Mesendoderm (in vitro differentiated cells): ENCODE data around the gene ARHGEF26.
A peak's percentile ranks its signal among the peaks of the same experiment; 100 is the strongest.

Source experiments
- DNase-seq: peaks from one replicate; pipeline ENCODE4 v3.0.0; 2013
- H2AK5ac ChIP-seq: 2 replicates; pipeline ENCODE4 v1.6.1; 2013; ENCODE audit warnings: low read length, inconsistent platforms
- H2BK120ac ChIP-seq: 2 replicates; pipeline ENCODE4 v1.6.1; 2013; ENCODE audit warnings: low read depth, mild to moderate bottlenecking, low read length, moderate library complexity, mixed read lengths
- H2BK15ac ChIP-seq: replicated peaks from 2 replicates; pipeline ENCODE4 v1.6.1; 2013; ENCODE audit warnings: low read depth, mild to moderate bottlenecking, moderate library complexity
- H2BK5ac ChIP-seq: 2 replicates; pipeline ENCODE4 v1.6.1; 2013; ENCODE audit warnings: low read length, inconsistent platforms
- H3K18ac ChIP-seq: 2 replicates; pipeline ENCODE4 v1.6.1; 2013; ENCODE audit warnings: mild to moderate bottlenecking, low read length, mixed read lengths
- H3K23ac ChIP-seq: one replicate; pipeline ENCODE4 v1.6.1; 2013; ENCODE audit warnings: low read length
- H3K27ac ChIP-seq: 2 replicates; pipeline ENCODE4 v1.5.1; 2013; ENCODE audit warnings: low read depth, mild to moderate bottlenecking, inconsistent platforms, low read length, moderate library complexity
- H3K27me3 ChIP-seq: 2 replicates; pipeline ENCODE4 v1.6.1; 2013; ENCODE audit warnings: low read length, control low read depth, mild to moderate bottlenecking, inconsistent platforms; ENCODE audit not compliant: insufficient read depth, poor library complexity
- H3K36me3 ChIP-seq: 2 replicates; pipeline ENCODE4 v1.6.1; 2013; ENCODE audit warnings: low read length, inconsistent platforms; ENCODE audit not compliant: control insufficient read depth, insufficient read depth
- H3K4ac ChIP-seq: one replicate; pipeline ENCODE4 v1.6.1; 2013; ENCODE audit warnings: low read depth, mild to moderate bottlenecking, low read length, moderate library complexity
- H3K4me1 ChIP-seq: 2 replicates; pipeline ENCODE4 v1.6.1; 2013; ENCODE audit warnings: low read depth, low read length, inconsistent platforms; ENCODE audit not compliant: control insufficient read depth
- H3K4me2 ChIP-seq: 2 replicates; pipeline ENCODE4 v1.6.1; 2013; ENCODE audit warnings: low read length
- H3K4me3 ChIP-seq: 2 replicates; pipeline ENCODE4 v1.5.1; 2013; ENCODE audit warnings: mild to moderate bottlenecking, low read length
- H3K56ac ChIP-seq: one replicate; pipeline ENCODE4 v1.6.1; 2013; ENCODE audit warnings: low read length
- H3K79me1 ChIP-seq: 2 replicates; pipeline ENCODE4 v1.6.1; 2013; ENCODE audit warnings: low read length, inconsistent platforms
- H3K79me2 ChIP-seq: 2 replicates; pipeline ENCODE4 v1.6.1; 2013; ENCODE audit warnings: mild to moderate bottlenecking, low read length; ENCODE audit not compliant: control insufficient read depth, insufficient read depth
- H3K9ac ChIP-seq: 2 replicates; pipeline ENCODE4 v1.6.1; 2013; ENCODE audit warnings: low read length, inconsistent platforms
- H4K5ac ChIP-seq: one replicate; pipeline ENCODE4 v1.6.1; 2013; ENCODE audit warnings: low read length
- H4K8ac ChIP-seq: one replicate; pipeline ENCODE4 v1.6.1; 2013; ENCODE audit warnings: low read depth, mild to moderate bottlenecking, control low read depth, low read length, moderate library complexity
- WGBS: extraction: QIAGEN DNeasy Blood & Tissue Kit; methylation state at CpG from one replicate; pipeline ENCODE4 v1.1.7; 2013; ENCODE audit warnings: low lambda C conversion rate, missing lambda C conversion rate; ENCODE audit not compliant: insufficient coverage; ENCODE audit errors: extremely low coverage; 5-methylcytosine and 5-hydroxymethylcytosine counted together

The ARHGEF26 gene

DNA sequence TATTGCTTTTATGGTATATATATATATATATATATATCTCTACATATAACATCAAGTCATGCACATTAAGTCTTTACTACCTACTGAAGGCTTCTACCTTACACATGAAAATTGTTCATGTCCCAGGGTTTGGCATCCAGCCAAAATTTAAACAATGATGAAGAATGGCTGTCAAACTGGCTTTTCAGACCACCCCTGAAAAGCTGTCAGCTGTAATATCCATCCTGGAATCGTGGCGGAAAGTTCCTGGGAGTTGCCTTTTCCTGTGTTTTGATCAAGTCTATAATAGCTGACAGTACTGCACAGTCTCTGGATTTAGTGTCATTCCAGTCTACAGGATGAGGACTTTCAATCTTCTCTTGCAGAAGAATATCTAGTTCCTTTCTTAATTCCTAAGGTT, 154.8 kb downstream of the ARHGEF26 start:
- Histone ChIP-seq H3K4me2 (no peak overlapping the region), H3K9ac (no peak overlapping the region), H3K56ac (no peak overlapping the region), H3K18ac (no peak overlapping the region), H2BK5ac (no peak overlapping the region), H3K23ac (no peak overlapping the region), H3K36me3 (peaks cover 6% of the 10 kb centered on the region), H2BK120ac (no peak overlapping the region), H2BK15ac (no peak overlapping the region), H3K79me2 (no peaks in the 10 kb centered on the region), H3K4me1 (no peaks in the 10 kb centered on the region), H2AK5ac (no peak overlapping the region), H3K27ac (no peak overlapping the region), H4K5ac (no peak overlapping the region), H4K8ac (no peak overlapping the region), H3K79me1 (no peaks in the 10 kb centered on the region), H3K27me3 (no peaks in the 10 kb centered on the region), H3K4ac (no peak overlapping the region), H3K4me3 (no peak overlapping the region)
- DNase-seq, result no peak
- WGBS, result no CpG with 5 or more reads among the region's 2 CpGs

DNA sequence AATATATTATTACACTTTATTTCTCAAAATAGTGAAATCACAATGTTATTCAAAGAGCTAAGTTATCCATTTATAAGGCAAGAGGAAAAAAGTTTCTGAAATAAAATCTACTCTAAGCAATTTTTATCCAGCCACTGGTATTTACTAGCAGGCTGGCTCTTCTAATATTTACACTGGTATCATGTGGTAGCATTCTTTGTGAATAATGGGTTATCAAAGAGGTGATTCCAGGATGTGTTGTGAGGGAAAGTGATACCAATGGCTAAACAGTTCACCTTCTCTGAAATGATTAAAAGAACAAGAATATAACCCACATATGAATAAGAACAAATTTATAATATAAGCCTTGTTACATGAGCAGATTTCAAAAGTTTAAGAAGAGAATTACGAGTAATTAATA, 159.0 kb downstream of the ARHGEF26 start:
- no peak overlapping the region for H2BK120ac ChIP-seq
- no peak overlapping the region for H3K18ac ChIP-seq
- H2BK5ac ChIP-seq, result no peak overlapping the region
- H3K4me2 ChIP-seq, result no peak overlapping the region
- no peak overlapping the region for H3K4ac ChIP-seq
- H3K36me3 ChIP-seq, result peaks cover 4% of the 10 kb centered on the region
- no peaks in the 10 kb centered on the region for H3K4me1 ChIP-seq
- H2BK15ac ChIP-seq, result no peak overlapping the region
- WGBS, result no CpG with 5 or more reads among the region's 1 CpG
- H3K27me3 ChIP-seq, result no peaks in the 10 kb centered on the region
- H2AK5ac ChIP-seq, result no peak overlapping the region
- H4K8ac ChIP-seq, result no peak overlapping the region
- no peak overlapping the region for H3K9ac ChIP-seq
- H3K79me1 ChIP-seq, result no peaks in the 10 kb centered on the region
- no peak overlapping the region for H3K4me3 ChIP-seq
- no peak overlapping the region for H4K5ac ChIP-seq
- H3K23ac ChIP-seq, result no peak overlapping the region
- H3K79me2 ChIP-seq, result no peaks in the 10 kb centered on the region
- H3K56ac ChIP-seq, result no peak overlapping the region
- no peak overlapping the region for H3K27ac ChIP-seq
- no peak for DNase-seq

DNA sequence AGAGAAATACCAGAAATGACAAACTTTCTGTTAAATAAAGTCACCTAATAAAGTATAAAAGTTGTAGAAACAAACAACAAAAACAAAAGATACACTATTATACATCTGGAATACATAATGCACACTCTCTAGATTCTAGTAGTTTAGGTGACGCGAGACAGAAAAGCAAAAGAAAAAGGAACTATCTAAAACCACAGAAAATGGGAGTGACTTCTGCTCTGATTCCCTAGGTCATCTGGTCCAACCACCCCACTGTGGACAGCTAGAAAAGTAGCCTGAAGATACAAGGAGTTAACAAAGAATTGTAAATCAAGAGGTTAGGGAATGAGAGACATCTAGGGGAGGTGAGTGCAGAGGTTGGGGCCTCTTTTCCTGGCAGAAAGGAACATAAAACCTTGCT, 164.0 kb downstream of the ARHGEF26 start:
- no peak overlapping the region for H3K27ac ChIP-seq
- no peak for DNase-seq
- H3K23ac ChIP-seq, result no peak overlapping the region
- H3K36me3 ChIP-seq, result peaks cover 2% of the 10 kb centered on the region
- no peak overlapping the region for H2BK15ac ChIP-seq
- H3K4me1 ChIP-seq, result no peaks in the 10 kb centered on the region
- no peaks in the 10 kb centered on the region for H3K27me3 ChIP-seq
- H4K5ac ChIP-seq, result no peak overlapping the region
- H3K18ac ChIP-seq, result no peak overlapping the region
- no peak overlapping the region for H3K9ac ChIP-seq
- no peak overlapping the region for H3K4me3 ChIP-seq
- H2BK5ac ChIP-seq, result no peak overlapping the region
- no peaks in the 10 kb centered on the region for H3K79me2 ChIP-seq
- H4K8ac ChIP-seq, result no peak overlapping the region
- no peaks in the 10 kb centered on the region for H3K79me1 ChIP-seq
- H2BK120ac ChIP-seq, result no peak overlapping the region
- no peak overlapping the region for H3K4me2 ChIP-seq
- H3K4ac ChIP-seq, result no peak overlapping the region
- H3K56ac ChIP-seq, result no peak overlapping the region
- WGBS, result no CpG with 5 or more reads among the region's 2 CpGs
- H2AK5ac ChIP-seq, result no peak overlapping the region

DNA sequence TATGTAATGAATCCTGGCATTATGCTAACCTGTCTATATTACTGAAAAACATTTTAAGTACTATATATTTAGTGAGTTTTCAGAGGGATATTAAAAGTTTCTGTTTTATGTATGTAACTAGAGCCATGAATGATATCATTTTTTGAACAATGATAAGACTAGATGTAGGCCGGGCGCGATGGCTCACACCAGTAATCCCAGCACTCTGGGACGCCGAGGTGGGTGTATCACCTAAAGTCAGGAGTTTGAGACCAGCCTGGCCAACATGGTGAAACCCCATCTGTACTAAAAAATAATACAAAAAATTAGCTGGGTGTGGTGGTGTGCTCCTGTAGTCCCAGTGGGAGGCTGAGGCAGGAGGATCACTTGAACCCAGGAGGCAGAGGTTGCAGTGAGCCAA, 169.0 kb downstream of the ARHGEF26 start:
- H3K27ac ChIP-seq, result no peak overlapping the region
- H3K4me2 ChIP-seq, result no peak overlapping the region
- H3K79me2 ChIP-seq, result no peaks in the 10 kb centered on the region
- no peak overlapping the region for H3K4ac ChIP-seq
- H3K18ac ChIP-seq, result no peak overlapping the region
- no peak for DNase-seq
- H2BK120ac ChIP-seq, result no peak overlapping the region
- no peaks in the 10 kb centered on the region for H3K79me1 ChIP-seq
- H3K36me3 ChIP-seq, result peaks cover 2% of the 10 kb centered on the region
- H2BK5ac ChIP-seq, result no peak overlapping the region
- H3K27me3 ChIP-seq, result no peaks in the 10 kb centered on the region
- H2AK5ac ChIP-seq, result no peak overlapping the region
- no peak overlapping the region for H4K5ac ChIP-seq
- H3K23ac ChIP-seq, result no peak overlapping the region
- H2BK15ac ChIP-seq, result no peak overlapping the region
- no peak overlapping the region for H4K8ac ChIP-seq
- no CpG with 5 or more reads among the region's 5 CpGs for WGBS
- no peaks in the 10 kb centered on the region for H3K4me1 ChIP-seq
- no peak overlapping the region for H3K9ac ChIP-seq
- no peak overlapping the region for H3K56ac ChIP-seq
- H3K4me3 ChIP-seq, result no peak overlapping the region

DNA sequence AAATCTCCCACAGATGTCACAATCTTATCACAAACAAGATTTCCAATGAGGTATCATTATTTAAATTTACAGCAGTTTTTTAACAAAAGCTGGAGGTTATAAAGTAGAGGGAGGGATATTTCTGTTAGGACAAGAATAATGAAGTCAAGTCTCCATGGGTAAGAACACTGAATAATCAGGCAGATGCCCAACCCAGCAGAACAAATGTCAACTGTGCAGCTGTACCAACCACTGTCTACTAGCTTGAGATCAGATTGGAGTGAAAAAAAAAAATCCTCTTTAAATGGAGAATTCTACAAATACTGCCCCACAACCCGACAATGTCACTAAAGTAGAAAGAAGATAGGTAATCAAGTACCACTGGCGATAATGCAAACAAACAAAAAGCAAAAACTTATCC, 172.8 kb downstream of the ARHGEF26 start:
- Histone ChIP-seq H3K18ac (no peak overlapping the region), H3K4me3 (no peak overlapping the region), H3K4me2 (no peak overlapping the region), H2AK5ac (no peak overlapping the region), H2BK5ac (no peak overlapping the region), H4K5ac (no peak overlapping the region), H3K27ac (no peak overlapping the region), H2BK15ac (no peak overlapping the region), H3K56ac (no peak overlapping the region), H3K36me3 (peaks cover 2% of the 10 kb centered on the region), H3K4ac (no peak overlapping the region), H3K79me2 (no peaks in the 10 kb centered on the region), H3K9ac (no peak overlapping the region), H3K27me3 (no peaks in the 10 kb centered on the region), H3K4me1 (no peaks in the 10 kb centered on the region), H2BK120ac (no peak overlapping the region), H4K8ac (no peak overlapping the region), H3K79me1 (no peaks in the 10 kb centered on the region), H3K23ac (no peak overlapping the region)
- DNase-seq, result no peak
- WGBS, result no CpG with 5 or more reads among the region's 2 CpGs

DNA sequence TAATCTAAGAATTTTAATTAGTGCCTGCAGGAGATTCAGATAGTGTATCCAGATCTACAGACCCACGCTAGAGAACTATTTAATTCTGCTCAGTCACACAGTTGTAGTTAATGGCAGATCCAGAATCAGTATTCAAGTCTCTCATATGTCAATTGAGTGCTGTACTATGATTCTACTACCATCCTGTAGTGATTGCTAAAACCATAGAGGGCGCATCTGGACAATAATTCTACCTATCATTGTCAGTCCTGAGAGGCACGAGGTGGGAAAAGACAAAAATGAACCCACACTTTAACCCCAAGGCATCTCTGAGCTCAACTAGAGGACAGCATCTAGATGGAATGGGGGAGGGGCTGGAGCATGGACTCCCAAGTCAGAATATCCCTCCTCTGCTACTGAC, 180.4 kb downstream of the ARHGEF26 start:
- no peak overlapping the region for H3K18ac ChIP-seq
- no peak overlapping the region for H3K23ac ChIP-seq
- H4K5ac ChIP-seq, result no peak overlapping the region
- no peak overlapping the region for H3K4me2 ChIP-seq
- peak; percentile 27 for DNase-seq
- no peak overlapping the region for H3K4ac ChIP-seq
- H3K79me2 ChIP-seq, result no peaks in the 10 kb centered on the region
- no peak overlapping the region for H3K56ac ChIP-seq
- peaks cover 7% of the 10 kb centered on the region for H3K36me3 ChIP-seq
- no peak overlapping the region for H2BK5ac ChIP-seq
- whole genome bisulfite sequencing, result no CpG with 5 or more reads among the region's 3 CpGs
- H3K27ac ChIP-seq, result no peak overlapping the region
- no peak overlapping the region for H3K4me3 ChIP-seq
- H2BK15ac ChIP-seq, result no peak overlapping the region
- no peaks in the 10 kb centered on the region for H3K4me1 ChIP-seq
- no peaks in the 10 kb centered on the region for H3K79me1 ChIP-seq
- no peak overlapping the region for H4K8ac ChIP-seq
- no peak overlapping the region for H3K9ac ChIP-seq
- H2BK120ac ChIP-seq, result no peak overlapping the region
- H3K27me3 ChIP-seq, result no peaks in the 10 kb centered on the region
- no peak overlapping the region for H2AK5ac ChIP-seq
